ENCODE measurements around the gene RUNX1.

Gene RUNX1

GRCh38 chr21:34875830-34876229 is 173.3 kb downstream of the RUNX1 start:
- no peak for DNase-seq

DNA sequence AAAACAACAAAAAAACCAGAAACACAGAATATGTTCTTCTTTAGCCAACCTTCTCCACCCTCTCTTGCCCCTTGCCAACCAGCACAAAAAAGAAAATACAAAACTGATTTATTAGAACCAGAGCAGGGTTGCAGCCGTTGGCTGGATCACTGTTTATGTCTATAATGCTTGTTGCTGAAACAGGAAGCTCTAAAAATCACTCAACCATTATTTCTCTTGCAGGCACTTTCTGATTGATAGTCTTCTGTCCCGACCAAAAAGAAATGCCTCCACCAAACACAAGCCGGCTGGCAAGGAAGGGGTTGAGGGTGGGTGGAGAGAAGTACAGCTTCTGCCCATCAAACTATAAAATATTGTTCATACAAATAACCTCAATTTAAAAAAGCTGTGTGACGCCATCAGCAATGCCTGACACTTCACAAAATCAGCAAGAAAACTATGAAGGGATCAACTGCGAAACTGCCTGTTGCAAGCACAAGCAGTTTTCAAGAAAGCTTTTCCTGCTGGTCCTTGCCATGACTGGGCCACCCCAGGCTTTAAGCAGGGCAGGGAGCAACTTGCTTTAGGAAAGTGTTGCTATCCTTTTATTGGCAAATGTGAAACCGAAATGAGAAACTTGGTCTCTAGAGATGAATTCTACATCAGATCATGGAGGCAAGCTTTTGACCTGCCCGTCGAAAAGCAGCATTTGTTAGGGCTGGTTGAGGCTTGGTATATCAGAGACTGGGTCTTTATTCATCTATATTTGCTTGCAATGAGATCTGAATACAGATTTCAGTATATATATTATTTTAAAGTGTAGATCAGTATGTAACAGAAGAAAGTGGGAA is 174.2 kb downstream of the RUNX1 start:
- no peak for DNase-seq

DNA sequence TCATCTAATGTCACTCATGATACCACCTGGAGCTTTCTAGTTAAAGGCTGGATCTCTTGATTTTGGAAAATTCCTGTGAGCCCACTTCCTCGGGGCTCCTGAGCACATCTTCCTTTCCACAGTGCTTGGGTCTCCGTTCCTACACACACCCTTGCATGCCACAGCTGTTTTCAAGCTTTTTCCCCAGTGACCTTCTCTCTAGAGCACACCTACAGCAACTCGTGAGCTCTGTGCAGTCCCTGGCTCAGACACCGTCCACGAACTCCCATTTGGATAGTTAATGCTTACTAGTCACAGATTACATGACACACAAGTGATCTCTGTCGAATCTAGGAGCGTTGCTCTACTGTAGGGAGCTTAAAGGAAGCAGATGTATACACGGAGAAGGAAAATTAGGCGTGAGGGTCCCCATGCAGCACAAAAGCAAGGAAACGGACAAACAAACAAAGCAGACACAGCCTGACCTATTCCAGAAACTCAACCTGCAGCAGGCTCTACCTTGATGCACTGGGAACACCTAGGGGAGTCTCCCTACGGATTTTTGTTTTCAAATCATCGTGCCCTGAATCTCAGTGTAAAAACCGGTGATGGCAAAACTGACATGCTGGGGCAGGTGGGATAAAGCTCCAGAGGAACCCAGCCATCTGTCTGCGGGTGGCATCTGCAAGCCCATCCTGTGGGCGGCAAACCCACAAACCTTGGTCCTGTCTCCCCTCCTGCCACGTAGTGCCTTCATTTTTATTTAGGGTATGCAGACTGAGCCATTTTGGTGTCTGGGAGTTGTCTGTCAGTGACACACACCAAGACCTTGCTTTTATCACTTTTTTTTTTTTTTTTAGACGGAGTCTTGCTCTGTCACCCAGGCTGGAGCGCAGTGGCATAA is 177.8 kb downstream of the RUNX1 start:
- no peak for DNase-seq

GRCh38 chr21:34870246-34870645 is 178.9 kb downstream of the RUNX1 start:
- no peak for DNase-seq

GRCh38 chr21:34869545-34869944 is 179.6 kb downstream of the RUNX1 start:
- DNase-seq = no peak

- DNase-seq = no peak
These were observed 181.3 kb downstream of the RUNX1 start for GRCh38 chr21:34867785-34868184.

- DNase-seq = no peak
These were observed 183.5 kb downstream of the RUNX1 start for GRCh38 chr21:34865400-34866241.

GRCh38 chr21:34864370-34865149 is 184.5 kb downstream of the RUNX1 start:
- DNase-seq = no peak

GRCh38 chr21:34862951-34863350 is 186.2 kb downstream of the RUNX1 start:
- no peak for DNase-seq

GRCh38 chr21:34861258-34861657 is 187.8 kb downstream of the RUNX1 start:
- DNase-seq = no peak

- DNase-seq = no peak
These were observed 189.0 kb downstream of the RUNX1 start for GRCh38 chr21:34859976-34860653.

GRCh38 chr21:34858559-34858958 is 190.5 kb downstream of the RUNX1 start:
- DNase-seq = no peak

- DNase-seq = no peak
These were observed 191.2 kb downstream of the RUNX1 start for GRCh38 chr21:34857874-34858273.

GRCh38 chr21:34857122-34857713 is 191.9 kb downstream of the RUNX1 start:
- DNase-seq = no peak

- no peak for DNase-seq
These were observed 196.7 kb downstream of the RUNX1 start for GRCh38 chr21:34852448-34852847.

DNA sequence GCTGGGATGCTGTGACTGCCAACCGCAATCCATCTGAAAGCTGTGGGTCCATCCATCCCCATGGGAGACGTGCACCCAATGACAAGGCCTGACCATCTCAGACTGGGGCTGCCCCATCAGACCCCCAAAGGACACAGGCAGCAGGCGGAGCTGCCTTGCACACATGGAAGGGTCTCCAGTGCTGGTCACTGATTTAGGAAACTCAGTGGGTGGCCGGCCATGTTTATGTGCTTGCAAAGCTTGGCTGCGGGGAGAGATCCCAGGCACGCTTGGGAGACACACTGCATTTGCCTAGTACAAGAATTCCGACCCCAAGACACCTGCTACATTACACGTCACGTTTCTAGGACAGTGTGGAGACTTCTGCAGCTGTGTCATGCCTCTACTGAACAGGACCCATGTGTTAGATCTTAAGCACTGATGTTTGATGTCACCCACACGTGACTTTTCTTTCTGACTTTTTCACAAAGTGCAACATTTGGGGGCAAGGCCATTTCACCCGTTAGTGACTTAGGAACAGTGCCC is 198.9 kb downstream of the RUNX1 start:
- no peak for DNase-seq

DNA sequence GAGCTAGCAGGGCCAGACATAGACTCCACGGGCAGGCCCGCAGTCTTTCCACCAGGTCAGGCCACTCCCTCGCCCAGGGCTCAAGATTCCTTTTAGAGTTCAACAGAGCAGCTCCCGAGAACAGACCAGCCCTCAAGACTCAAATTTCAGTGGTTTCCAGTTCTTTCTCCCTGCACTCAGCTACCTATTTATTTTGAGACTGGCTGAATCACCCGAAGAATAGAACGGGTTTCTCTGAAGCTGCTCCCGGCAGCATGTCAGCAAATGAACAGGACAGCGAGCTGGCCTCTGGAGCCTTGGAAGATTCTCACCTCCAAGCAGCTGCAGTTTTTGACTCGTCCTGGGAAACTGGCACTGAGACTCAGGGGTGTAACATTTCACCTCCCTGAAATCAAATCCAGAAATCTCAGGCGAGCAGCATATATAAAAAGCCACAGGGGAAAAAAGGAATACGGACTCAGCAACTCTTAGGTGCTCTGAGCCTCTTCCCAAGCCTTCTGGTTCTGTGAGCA is 202.4 kb downstream of the RUNX1 start:
- peak; percentile 53 for DNase-seq

GRCh38 chr21:34845521-34846451 is 203.3 kb downstream of the RUNX1 start:
- no peak for DNase-seq

DNA sequence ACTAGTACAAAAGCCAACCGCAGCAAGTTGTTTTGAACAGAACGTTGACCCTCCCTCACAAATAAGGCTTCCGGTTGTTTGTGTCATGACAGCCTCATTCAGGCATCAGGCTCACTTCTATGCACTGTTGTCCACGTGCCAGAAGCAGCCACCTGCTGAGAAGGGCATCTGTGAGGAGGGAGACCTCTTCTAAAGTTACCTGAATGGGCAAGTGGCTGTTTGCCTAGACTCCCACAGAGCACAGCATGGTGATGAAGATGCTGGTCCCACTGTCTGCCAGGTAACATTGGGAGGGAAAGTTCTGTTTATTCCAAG is 204.2 kb downstream of the RUNX1 start:
- no peak for DNase-seq
